Spleen (tissue), 11 donors: Measurements from ENCODE around the gene SNIP1. TPM values are rescaled to one million over a fixed set of nuclear protein-coding genes. Genes with fewer than 3 reads are reported as not detected.
"Not testable (repeated sequence)": the region's sequence is repeated elsewhere in the genome, so short reads cannot be mapped to it uniquely, and the experiment has no call there.

Source experiments
- DNase-seq: peaks from one replicate; pipeline ENCODE4 v3.0.0-alpha.2; 2020
- H3K27ac ChIP-seq, 8 donors: fragments of 200-600 bp; sonication (generic) in 7 of 8; 1 replicate in 4 of 8; 2 replicates in 4 of 8; pipeline versions ENCODE4 v1.5.0 to v1.8.0; 2016 to 2021; ENCODE audit warnings: inconsistent platforms in 4 of 8, mild to moderate bottlenecking in 4 of 8, moderate library complexity in 1 of 8
- H3K27me3 ChIP-seq, 7 donors: fragments of 200-600 bp; sonication (generic) in 6 of 7; replicated peaks in 1 of 7; 1 replicate in 4 of 7; 2 replicates in 3 of 7; pipeline versions ENCODE4 v1.5.0 to v1.8.0; 2016 to 2021; ENCODE audit warnings: inconsistent platforms in 3 of 7, mild to moderate bottlenecking in 1 of 7
- H3K36me3 ChIP-seq, 6 donors: fragments of 200-600 bp; sonication (generic) in 5 of 6; 1 replicate in 4 of 6; 2 replicates in 2 of 6; pipeline versions ENCODE4 v1.5.0 to v1.8.0; 2016 to 2021; ENCODE audit warnings: inconsistent platforms in 2 of 6
- H3K4me1 ChIP-seq, 6 donors: fragments of 200-600 bp; sonication (generic) in 5 of 6; 1 replicate in 3 of 6; 2 replicates in 3 of 6; pipeline versions ENCODE4 v1.5.0 to v1.8.0; 2016 to 2021; ENCODE audit warnings: inconsistent platforms in 3 of 6
- H3K4me3 ChIP-seq, 8 donors: fragments of 200-600 bp; sonication (generic) in 7 of 8; 1 replicate in 4 of 8; 2 replicates in 4 of 8; pipeline versions ENCODE4 v1.5.0 to v1.8.0; 2016 to 2021; ENCODE audit warnings: inconsistent platforms in 4 of 8, mild to moderate bottlenecking in 4 of 8, moderate library complexity in 2 of 8
- H3K9me3 ChIP-seq, 8 donors: fragments of 200-600 bp; sonication (generic) in 7 of 8; 1 replicate in 4 of 8; 2 replicates in 4 of 8; pipeline versions ENCODE4 v1.5.0 to v1.8.0; 2016 to 2021; ENCODE audit warnings: inconsistent platforms in 4 of 8
- POLR2A ChIP-seq, 3 donors: fragments of 450-650 bp; IDR thresholded peaks; one replicate each; pipeline ENCODE4 v1.5.1; 2017; ENCODE audit warnings: antibody characterized with exemption in 3 of 3, mild to moderate bottlenecking in 1 of 3
- POLR2AphosphoS5 ChIP-seq, 3 donors: sonication (generic); formaldehyde crosslinking; IDR thresholded peaks; one replicate each; pipeline ENCODE4 v1.5.1; 2017; ENCODE audit warnings: antibody characterized with exemption in 3 of 3
- WGBS, 5 donors: extraction: QIAGEN DNeasy Blood & Tissue Kit in 3 of 5; methylation state at CpG; one replicate each; pipeline versions ENCODE4 v1.1.5 to v1.1.7; 2013 to 2018; 5-methylcytosine and 5-hydroxymethylcytosine counted together
- intact Hi-C: fragments of 100-400 bp; cut with DNase I; formaldehyde crosslinking; loops from one replicate; pipeline ENCODE4 v1.15.0; 2023; ENCODE audit warnings: low total_unique reads
- polyA plus RNA-seq, 3 donors: library from polyadenylated mRNA; stranded (reverse); fragments of 200-250 nt; gene quantifications; one replicate each; pipeline ENCODE4 v1.2.1, GENCODE V29; 2013
- total RNA-seq, 7 donors: library from RNA; depleted of rRNA in 3 of 7; stranded (reverse); fragments of >200 nt in 3 of 7; fragmentation: NEBNext Ultra II Directional in 4 of 7; extraction: Animal tissue kit (Norgen Biotek cat#: 25700) in 4 of 7; gene quantifications; one replicate each; pipeline versions ENCODE4 v1.1.0 to v1.2.1, GENCODE V29; 2016 to 2021
- TF ChIP-seq, protein P1 (sequence below), 11 experiments: fragments of 200-600 bp in 7 of 11; fragments of 450-650 bp in 4 of 11; sonication (generic) in 4 of 11; IDR thresholded peaks in 8 of 11; conservative IDR thresholded peaks in 3 of 11; 1 replicate in 7 of 11; 2 replicates in 4 of 11; pipeline versions ENCODE4 v1.4.0 to v1.8.0; 2016 to 2021; ENCODE audit warnings: antibody characterized with exemption in 11 of 11, inconsistent platforms in 4 of 11, mild to moderate bottlenecking in 1 of 11
- donor health status: healthy with polysubstance abuse.
- donor health status: DM: no; HTN: no; CAD: no; lungs with moderate emphysema.
- donor health status: DM: no; HTN: no; CAD: no.
- donor health status: Bipolar disorder and iron deficiency.
- donor health status: healthy.
- donor health status: DM: no; HTN: no; CAD: no.
- donor health status: DM: yes; HTN: yes; CAD: no.

Gene SNIP1
- total and polyA plus RNA-seq, 10 donors = 4.3 to 26.6 (median 20.3) TPM

DNA sequence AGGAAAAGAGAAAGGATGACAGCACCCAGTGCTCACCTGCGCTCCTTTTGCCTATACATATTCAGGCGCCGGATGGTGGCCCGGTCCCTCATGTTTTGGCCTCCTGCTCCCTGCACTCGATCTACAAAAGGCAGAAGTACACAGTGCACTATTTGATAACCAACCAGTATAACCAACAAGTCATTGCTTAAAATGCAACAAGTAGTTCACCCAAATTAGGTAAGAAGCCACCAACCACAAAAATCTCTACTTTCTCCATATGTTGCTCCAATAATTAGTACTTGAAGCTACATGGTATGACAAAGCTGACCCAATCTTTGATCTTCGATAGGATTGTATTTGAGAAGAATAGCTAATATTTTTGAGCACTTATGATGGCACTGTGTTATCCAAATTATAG is 39.6 kb upstream of the SNIP1 start:
- WGBS, 5 donors = 87 to 95% (median 94%) methylated on average over 6 of the region's 6 CpGs
- no peak for DNase-seq
- Histone ChIP-seq H3K27ac (no peak overlapping the region), H3K27me3 (no peaks in the 10 kb centered on the region), H3K4me3 (no peak overlapping the region), H3K36me3 (peaks cover 0 to 54% (median 40%) of the 10 kb centered on the region in 6 donors), H3K4me1 (peaks cover 16 to 37% (median 25%) of the 10 kb centered on the region in 6 donors), H3K9me3 (no peaks in the 10 kb centered on the region)
- TF ChIP-seq, protein P1, sequence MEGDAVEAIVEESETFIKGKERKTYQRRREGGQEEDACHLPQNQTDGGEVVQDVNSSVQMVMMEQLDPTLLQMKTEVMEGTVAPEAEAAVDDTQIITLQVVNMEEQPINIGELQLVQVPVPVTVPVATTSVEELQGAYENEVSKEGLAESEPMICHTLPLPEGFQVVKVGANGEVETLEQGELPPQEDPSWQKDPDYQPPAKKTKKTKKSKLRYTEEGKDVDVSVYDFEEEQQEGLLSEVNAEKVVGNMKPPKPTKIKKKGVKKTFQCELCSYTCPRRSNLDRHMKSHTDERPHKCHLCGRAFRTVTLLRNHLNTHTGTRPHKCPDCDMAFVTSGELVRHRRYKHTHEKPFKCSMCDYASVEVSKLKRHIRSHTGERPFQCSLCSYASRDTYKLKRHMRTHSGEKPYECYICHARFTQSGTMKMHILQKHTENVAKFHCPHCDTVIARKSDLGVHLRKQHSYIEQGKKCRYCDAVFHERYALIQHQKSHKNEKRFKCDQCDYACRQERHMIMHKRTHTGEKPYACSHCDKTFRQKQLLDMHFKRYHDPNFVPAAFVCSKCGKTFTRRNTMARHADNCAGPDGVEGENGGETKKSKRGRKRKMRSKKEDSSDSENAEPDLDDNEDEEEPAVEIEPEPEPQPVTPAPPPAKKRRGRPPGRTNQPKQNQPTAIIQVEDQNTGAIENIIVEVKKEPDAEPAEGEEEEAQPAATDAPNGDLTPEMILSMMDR (IDR thresholded peaks at IDR 0.05 in 8 of 11, conservative IDR thresholded peaks at IDR 0.05 in 3 of 11) = no peak
- TF ChIP-seq POLR2AphosphoS5 (IDR thresholded peaks at IDR 0.05) (no peak), POLR2A (IDR thresholded peaks at IDR 0.05) (no peak)
- intact Hi-C loops = no loop called here

DNA sequence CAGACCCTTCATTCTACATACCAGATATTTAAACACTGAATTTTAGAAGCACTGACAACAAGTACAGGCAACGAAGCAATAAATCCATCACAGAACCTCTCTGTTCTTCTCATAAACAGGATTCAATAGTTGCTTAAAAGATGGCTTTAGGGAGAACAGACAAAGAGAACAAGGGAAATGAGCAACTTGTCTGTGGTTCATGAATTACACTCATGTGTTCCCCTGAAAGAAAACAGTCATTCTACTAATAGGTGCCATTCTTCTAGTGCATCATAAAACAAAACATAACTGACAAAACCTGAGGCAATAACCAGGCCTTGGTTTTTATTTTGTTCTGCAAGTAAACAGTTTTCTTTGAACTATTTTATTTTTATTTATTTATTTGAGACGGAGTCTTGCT is 34.8 kb upstream of the SNIP1 start:
- no peaks in the 10 kb centered on the region for H3K27me3 ChIP-seq
- H3K4me1 ChIP-seq = peaks cover 2 to 13% (median 6%) of the 10 kb centered on the region in 6 donors
- H3K4me3 ChIP-seq = no peak overlapping the region
- no peaks in the 10 kb centered on the region for H3K9me3 ChIP-seq
- no peak for DNase-seq
- no peak overlapping the region for H3K27ac ChIP-seq
- H3K36me3 ChIP-seq = peaks cover 3 to 100% (median 80%) of the 10 kb centered on the region in 6 donors
- TF ChIP-seq POLR2AphosphoS5 (IDR thresholded peaks at IDR 0.05) = no peak
- TF ChIP-seq POLR2A (IDR thresholded peaks at IDR 0.05) = no peak
- TF ChIP-seq, protein P1 (IDR thresholded peaks at IDR 0.05 in 8 of 11, conservative IDR thresholded peaks at IDR 0.05 in 3 of 11) = no peak
- intact Hi-C loops = no loop called here
- WGBS, 5 donors = 90 to 99% (median 95%) methylated on average over 2 of the region's 2 CpGs

DNA sequence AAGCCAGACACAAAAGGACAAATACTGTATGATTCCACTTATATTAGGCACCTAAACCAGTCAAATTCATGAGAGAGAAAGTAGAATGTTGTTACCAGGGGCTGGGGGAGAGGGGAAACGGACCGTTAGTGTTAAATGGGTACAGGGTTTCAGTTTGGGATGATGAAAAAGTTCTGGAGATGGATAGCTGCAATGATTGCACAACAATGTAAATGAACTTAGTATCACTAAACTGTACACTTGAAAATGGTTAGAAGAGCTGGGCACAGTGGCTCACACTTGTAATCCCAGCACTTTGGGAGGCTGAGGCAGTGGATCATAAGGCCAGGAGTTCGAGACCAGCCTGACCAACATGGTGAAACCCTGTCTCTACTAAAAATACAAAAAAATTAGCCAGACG is 30.5 kb upstream of the SNIP1 start:
- intact Hi-C loops, H3K27me3 ChIP-seq: not testable (repeated sequence)
- peaks cover 3 to 100% (median 89%) of the 10 kb centered on the region in 6 donors for H3K36me3 ChIP-seq

DNA sequence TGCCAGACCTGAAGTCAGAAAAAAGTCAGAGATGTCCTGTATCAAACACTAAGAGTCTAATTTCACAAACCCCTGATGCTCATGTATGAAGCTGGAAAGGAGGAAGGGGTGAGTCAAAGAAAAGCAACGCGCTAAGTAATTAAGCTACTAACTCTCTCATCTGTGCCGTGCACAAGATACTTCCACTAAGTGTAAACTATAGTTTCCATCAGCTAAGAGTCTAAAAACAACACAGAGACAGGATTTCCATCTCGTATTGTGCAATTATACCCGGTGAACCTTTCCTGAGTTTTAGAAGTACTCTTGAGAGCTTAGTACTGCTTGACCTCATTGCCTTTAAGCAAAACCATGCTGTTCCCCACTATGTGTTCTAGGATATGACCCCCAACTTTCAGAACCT is 21.6 kb upstream of the SNIP1 start:
- Histone ChIP-seq H3K27ac (no peak overlapping the region), H3K4me3 (no peak overlapping the region), H3K9me3 (no peaks in the 10 kb centered on the region), H3K27me3 (no peaks in the 10 kb centered on the region), H3K36me3 (peaks cover 12 to 100% (median 99%) of the 10 kb centered on the region in 6 donors), H3K4me1 (no peaks in the 10 kb centered on the region)
- DNase-seq = no peak
- no peak for TF ChIP-seq POLR2A (IDR thresholded peaks at IDR 0.05)
- TF ChIP-seq, protein P1 (IDR thresholded peaks at IDR 0.05 in 8 of 11, conservative IDR thresholded peaks at IDR 0.05 in 3 of 11) = no peak
- TF ChIP-seq POLR2AphosphoS5 (IDR thresholded peaks at IDR 0.05) = no peak
- 81 to 93% (median 87%) methylated on average over 5 of the region's 5 CpGs for WGBS, 5 donors
- intact Hi-C loops = no loop called here

More for the DNA sequence above, 30.5 kb upstream of the SNIP1 start:
- H3K4me3 ChIP-seq, H3K27ac ChIP-seq, H3K4me1 ChIP-seq, DNase-seq, H3K9me3 ChIP-seq: not testable (repeated sequence)
- WGBS, 5 donors = 85 to 96% (median 91%) methylated on average over 4 of the region's 4 CpGs
